Cardiac septum (tissue), 1 donor: ENCODE measurements around the gene COL9A1. TPM values are rescaled to one million over a fixed set of nuclear protein-coding genes. Genes with fewer than 3 reads are reported as not detected.

Experiments used
- DNase-seq: peaks from one replicate; pipeline ENCODE4 v3.0.0-alpha.2; 2020; ENCODE audit warnings: low spot score
- intact Hi-C: fragments of 100-400 bp; cut with DNase I; formaldehyde crosslinking; loops from one replicate; pipeline ENCODE4 v1.14.0; 2022
- total RNA-seq: library from RNA; stranded (reverse); fragmentation: NEBNext Ultra II Directional; extraction: Animal tissue kit (Norgen Biotek cat#: 25700); gene quantifications from one replicate; pipeline ENCODE4 v1.2.1, GENCODE V29; 2021
- donor health status: DM: no; HTN: no; CAD: no.

Gene COL9A1
- total RNA-seq, 1 donor from 2014 or later: 2.6 TPM

GRCh38 chr6:70186461-70186860 is 116.4 kb downstream of the COL9A1 start:
- no peak for DNase-seq
- intact Hi-C loops: no loop called here

- intact Hi-C loops: no loop called here
- DNase-seq: no peak
Measured at GRCh38 chr6:70184723-70185122, 118.2 kb downstream of the COL9A1 start.

GRCh38 chr6:70183538-70183937 is 119.3 kb downstream of the COL9A1 start:
- intact Hi-C loops: no loop called here
- no peak for DNase-seq

GRCh38 chr6:70180901-70181599 is 121.8 kb downstream of the COL9A1 start:
- DNase-seq: no peak
- intact Hi-C loops: no loop called here

- intact Hi-C loops: no loop called here
- no peak for DNase-seq
Measured at GRCh38 chr6:70180183-70180900, 122.5 kb downstream of the COL9A1 start.

GRCh38 chr6:70176842-70177550 is 125.9 kb downstream of the COL9A1 start:
- DNase-seq: no peak
- intact Hi-C loops: no loop called here

GRCh38 chr6:70175770-70176169 is 127.1 kb downstream of the COL9A1 start:
- DNase-seq: no peak
- intact Hi-C loops: no loop called here

DNA sequence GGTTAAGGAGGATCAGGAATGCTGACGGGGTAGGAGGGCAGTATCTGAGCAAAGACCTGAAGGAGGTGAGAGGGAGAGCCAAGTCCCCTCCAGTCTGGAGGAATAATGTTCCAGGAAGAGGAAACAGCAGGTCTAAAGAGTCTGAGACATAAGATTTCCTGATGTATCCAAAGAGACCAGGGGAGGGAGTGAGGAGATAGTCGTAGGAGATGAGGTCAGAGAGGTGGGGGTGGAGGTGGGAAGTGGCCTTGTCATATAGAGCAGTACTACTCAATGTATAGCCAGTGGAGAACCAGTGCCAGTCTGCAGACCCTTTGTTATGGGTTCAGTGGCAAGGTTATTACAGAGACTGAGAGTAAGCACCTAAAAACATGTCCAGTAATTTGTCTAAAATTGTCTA is 130.6 kb downstream of the COL9A1 start:
- intact Hi-C loops: no loop called here
- no peak for DNase-seq

GRCh38 chr6:70171236-70171635 is 131.6 kb downstream of the COL9A1 start:
- intact Hi-C loops: no loop called here
- no peak for DNase-seq

DNA sequence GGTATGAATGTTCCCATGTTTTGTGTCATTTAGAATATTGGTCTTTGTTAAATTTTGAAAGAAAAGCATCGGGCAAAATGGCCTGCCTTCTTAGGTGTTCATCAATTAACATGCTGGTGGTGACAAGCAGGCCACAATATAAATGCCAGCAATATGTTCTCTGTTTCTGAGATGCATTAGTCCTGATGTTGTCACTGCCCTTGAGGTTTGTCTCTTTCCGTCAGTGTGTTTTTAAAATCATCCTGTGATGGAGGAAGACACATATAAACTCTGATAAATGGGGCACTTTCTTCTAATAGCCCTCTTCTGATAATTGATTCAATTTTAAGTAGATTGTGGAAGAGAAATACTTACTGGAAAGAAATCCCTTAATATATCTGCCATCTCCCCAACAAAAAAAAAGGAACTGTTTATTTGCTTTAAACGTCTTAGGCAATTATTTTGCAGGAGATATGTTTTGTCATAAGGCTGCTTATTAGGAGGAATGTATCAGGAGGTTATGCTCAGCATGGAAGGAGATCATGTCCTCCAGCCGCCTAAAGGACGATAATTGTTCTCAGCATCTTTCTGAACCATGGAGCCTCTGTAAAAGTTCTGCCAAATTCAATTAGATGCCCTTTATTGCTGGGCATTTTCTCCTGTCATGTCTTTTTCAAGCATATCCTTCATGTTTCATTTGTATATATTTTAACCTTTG is 134.1 kb downstream of the COL9A1 start:
- DNase-seq: no peak
- intact Hi-C loops: no loop called here

Other genes with a start within 250 kb of the COL9A1 start
- 14.2 TPM for gene FAM135A, start 110.4 kb upstream of the COL9A1 start, total RNA-seq